GM13976 (cell line): ENCODE measurements around the gene MMP25.
A peak's percentile ranks its signal among the peaks of the same experiment; 100 is the strongest.
"Not testable (repeated sequence)": the region's sequence is repeated elsewhere in the genome, so short reads cannot be mapped to it uniquely, and the experiment has no call there.

Source experiments
- DNase-seq: peaks from one replicate; pipeline ENCODE4 v3.0.0; 2012; ENCODE audit warnings: low spot score
- in situ Hi-C: fragments of 300-500 bp; cut with MboI; formaldehyde crosslinking; loops from one replicate; pipeline ENCODE4 v1.12.0; 2022; ENCODE audit warnings: low sequenced_read_pairs, mixed read lengths, inconsistent platforms; ENCODE audit not compliant: unreplicated experiment
- TF ChIP-seq, protein P1 (sequence below): IDR thresholded peaks from 2 replicates; pipeline ENCODE4 v1.5.1; 2012; ENCODE audit warnings: borderline replicate concordance, mild to moderate bottlenecking; ENCODE audit not compliant: insufficient read depth; ENCODE audit errors: extremely low read depth, missing control alignments, control extremely low read depth

MMP25 gene

DNA sequence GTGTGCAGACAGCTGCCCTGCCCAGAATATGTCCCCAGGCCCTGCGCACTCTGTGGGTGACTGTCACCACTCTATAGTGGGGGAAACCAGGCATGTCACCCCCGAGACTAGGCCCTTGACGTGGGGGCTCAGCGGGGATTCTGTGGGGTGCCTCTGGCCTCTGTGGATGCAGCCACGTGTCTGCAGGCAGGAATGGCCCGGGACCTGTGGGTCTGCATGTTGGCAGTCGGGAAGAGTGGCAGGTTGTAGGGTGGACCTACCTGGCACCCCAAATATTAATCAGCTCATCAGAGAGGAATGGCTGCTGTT lies 20.0 kb downstream of the MMP25 start:
- TF ChIP-seq, protein P1, sequence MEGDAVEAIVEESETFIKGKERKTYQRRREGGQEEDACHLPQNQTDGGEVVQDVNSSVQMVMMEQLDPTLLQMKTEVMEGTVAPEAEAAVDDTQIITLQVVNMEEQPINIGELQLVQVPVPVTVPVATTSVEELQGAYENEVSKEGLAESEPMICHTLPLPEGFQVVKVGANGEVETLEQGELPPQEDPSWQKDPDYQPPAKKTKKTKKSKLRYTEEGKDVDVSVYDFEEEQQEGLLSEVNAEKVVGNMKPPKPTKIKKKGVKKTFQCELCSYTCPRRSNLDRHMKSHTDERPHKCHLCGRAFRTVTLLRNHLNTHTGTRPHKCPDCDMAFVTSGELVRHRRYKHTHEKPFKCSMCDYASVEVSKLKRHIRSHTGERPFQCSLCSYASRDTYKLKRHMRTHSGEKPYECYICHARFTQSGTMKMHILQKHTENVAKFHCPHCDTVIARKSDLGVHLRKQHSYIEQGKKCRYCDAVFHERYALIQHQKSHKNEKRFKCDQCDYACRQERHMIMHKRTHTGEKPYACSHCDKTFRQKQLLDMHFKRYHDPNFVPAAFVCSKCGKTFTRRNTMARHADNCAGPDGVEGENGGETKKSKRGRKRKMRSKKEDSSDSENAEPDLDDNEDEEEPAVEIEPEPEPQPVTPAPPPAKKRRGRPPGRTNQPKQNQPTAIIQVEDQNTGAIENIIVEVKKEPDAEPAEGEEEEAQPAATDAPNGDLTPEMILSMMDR: no peak
- peak; percentile 28 for DNase-seq
- in situ Hi-C loops: loop anchor here (10.0 kb wide), 1 partner anchor 58 kb away; no protein-coding TSS in a partner anchor

DNA sequence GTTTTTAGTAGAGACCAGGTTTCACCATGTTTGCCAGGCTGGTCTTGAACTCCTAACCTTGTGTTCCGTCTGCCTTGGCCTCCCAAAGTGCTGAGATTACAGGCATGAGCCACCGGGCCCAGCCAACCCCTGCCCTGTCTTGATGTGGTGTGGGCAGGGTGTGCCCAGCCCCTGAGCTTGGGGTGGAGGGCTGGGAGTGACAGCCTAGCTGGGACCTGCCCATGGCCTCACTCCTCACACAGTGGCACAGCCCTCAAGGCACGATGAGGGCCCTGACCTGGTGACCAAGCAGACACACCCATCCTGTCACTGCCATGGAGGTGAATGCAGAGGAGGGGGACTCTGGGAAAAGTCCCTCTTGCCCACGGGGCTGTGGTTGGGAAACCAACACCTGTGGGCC lies 22.1 kb downstream of the MMP25 start:
- TF ChIP-seq, protein P1: no peak
- DNase-seq: no peak
- in situ Hi-C loops: loop anchor here (10.0 kb wide), 1 partner anchor 56 kb away; no protein-coding TSS in a partner anchor

DNA sequence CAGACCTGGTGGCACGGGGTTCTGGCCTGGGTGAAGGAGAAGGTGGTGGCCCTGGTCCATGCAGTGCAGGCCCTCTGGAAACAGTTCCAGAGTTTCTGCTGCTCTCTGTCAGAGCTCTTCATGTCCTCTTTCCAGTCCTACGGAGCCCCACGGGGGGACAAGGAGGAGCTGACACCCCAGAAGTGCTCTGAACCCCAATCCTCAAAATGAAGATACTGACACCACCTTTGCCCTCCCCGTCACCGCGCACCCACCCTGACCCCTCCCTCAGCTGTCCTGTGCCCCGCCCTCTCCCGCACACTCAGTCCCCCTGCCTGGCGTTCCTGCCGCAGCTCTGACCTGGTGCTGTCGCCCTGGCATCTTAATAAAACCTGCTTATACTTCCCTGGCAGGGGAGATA lies 22.8 kb downstream of the MMP25 start:
- DNase-seq: not testable (repeated sequence)
- in situ Hi-C loops: loop anchor here (10.0 kb wide), 1 partner anchor 56 kb away; no protein-coding TSS in a partner anchor

DNA sequence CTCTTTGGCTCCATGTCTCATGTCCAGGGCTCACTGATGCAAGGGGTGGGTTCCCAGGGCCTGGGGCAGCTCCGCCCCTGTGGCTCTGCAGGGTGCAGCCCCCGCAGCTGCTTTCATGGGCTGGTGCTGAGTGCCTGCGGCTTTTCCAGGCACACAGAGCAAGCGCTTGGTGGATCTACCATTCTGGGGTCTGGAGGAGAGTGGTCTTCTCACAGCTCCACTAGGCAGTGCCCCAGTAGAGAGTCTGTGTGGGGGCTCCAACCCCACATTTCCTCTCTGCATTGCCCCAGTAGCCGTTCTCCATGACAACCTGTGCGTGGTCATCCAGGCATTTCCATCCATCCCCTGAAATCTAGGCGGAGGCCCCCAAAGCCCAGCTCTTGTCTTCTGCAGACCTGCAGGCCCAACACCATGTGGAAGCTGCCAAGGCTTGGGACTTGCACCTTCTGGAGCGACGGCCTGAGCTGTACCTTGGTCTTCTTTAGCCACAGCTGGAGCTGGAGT lies 24.3 kb downstream of the MMP25 start:
- no peak for DNase-seq
- TF ChIP-seq, protein P1: no peak
- in situ Hi-C loops: no loop called here

DNA sequence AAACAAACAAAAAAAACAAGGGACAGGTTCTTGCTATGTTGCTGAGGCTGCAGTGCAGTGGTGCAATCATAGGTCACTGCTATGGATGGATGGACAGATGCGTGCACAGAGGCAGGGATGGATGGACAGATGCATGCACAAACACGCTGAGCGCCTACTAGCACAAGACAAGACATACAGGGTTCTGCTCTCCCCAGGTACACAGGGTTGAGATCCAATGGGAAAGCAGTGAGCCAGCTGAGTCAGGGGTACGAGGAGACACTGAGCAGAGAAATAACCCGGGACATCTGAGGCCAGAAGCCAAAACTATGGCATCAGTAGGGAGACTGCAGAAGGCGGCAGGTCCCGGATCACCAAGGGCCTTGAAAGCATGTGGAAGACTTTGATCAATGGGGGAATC lies 25.3 kb downstream of the MMP25 start:
- DNase-seq: no peak
- in situ Hi-C loops: no loop called here
- TF ChIP-seq, protein P1: no peak

DNA sequence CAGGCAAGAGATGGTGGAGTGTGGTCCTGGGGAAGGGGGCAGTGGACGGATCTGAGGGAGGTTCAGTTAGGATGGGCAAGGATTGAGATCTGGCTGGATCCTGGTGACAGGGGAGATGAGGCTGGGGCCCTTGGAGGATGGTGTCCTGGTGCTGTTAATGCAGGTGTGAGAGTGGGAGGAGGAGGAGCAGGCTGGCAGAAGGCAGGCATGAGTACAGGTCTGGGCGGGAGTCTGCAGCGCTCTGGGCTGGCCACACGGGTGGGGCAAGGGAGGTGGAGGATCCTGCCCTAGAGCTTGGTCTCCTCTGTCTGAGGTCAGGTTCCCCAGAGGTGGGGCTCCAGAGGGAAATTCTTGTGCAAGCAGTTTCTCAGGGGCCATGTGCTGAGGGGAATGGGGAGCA lies 25.8 kb downstream of the MMP25 start:
- DNase-seq, in situ Hi-C loops: not testable (repeated sequence)

DNA sequence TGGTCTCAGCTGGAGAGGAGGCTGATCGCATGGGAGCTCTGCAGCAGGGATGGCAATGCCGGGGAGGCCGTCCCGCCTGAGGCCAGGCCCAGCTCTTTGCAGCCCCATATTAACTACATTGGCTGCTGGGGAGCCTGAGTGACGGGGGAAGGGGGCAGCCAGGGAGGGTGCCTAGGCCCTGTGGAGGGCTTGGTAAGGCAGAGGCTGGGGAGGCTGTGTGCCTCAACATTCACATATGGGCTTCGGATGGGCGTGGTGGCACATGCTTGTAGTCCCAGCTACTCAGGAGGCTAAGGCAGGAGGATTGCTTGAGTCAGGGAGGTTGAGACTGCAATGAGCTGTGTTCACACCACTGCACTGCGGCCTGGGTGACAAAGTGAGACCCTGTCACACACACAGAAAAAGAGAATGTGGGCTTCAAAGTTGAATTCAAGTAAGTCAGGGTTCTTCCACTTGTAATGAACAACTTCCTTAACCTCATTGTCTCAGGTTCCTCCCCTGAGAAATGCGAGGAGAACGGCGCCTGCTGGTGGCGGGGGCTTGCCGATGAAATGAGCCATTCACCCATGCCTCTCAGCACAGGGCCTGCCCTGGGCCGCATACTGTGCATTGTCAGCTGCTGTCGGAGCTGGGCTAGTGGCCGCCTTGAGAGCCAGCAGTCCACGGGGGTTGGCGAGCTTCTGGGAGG lies 26.4 kb downstream of the MMP25 start:
- in situ Hi-C loops, DNase-seq: not testable (repeated sequence)

DNA sequence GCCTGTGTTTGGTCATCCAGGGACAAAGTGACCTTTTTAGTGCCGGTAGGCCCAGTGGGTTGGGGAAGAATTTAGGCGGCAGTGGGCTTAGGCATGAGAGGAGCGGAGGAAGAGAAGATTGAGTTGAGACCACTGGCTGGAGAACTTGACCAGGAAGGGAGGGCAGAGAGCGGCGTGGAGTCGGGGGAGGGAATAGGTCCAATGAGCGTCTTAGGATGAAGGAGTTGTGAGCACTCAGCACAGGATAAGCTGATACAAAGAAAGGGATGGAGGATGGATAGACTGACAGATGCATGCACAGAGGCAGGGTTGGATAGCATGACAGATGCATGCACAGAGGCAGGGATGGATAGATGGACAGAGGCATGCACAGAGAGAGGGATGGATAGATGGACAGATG lies 27.1 kb downstream of the MMP25 start:
- no peak for DNase-seq
- in situ Hi-C loops: no loop called here
- TF ChIP-seq, protein P1: no peak
